GM18511 (cell line): Measurements from ENCODE around the gene PRDX5.
A peak's percentile ranks its signal among the peaks of the same experiment; 100 is the strongest.
"Not testable (repeated sequence)": the region's sequence is repeated elsewhere in the genome, so short reads cannot be mapped to it uniquely, and the experiment has no call there.

ENCODE experiments used
- ATAC-seq: cut with Tn5 transposase; IDR thresholded peaks from one replicate; pipeline ENCODE4 v1.9.1; 2021; ENCODE audit warnings: mild to moderate bottlenecking, moderate library complexity; ENCODE audit not compliant: unreplicated experiment

The PRDX5 gene

GRCh38 chr11:64323373-64323772 lies 5.5 kb downstream of the PRDX5 start:
- ATAC-seq, result no peak

- not testable (repeated sequence) for ATAC-seq
Measured at GRCh38 chr11:64323984-64324383, 6.1 kb downstream of the PRDX5 start.

GRCh38 chr11:64324692-64325469 lies 7.0 kb downstream of the PRDX5 start:
- ATAC-seq, result no peak

- ATAC-seq, result no peak
Measured at GRCh38 chr11:64327375-64327774, 9.5 kb downstream of the PRDX5 start.

- ATAC-seq, result no peak
Measured at GRCh38 chr11:64327993-64328392, 10.1 kb downstream of the PRDX5 start.

GRCh38 chr11:64330888-64331287 lies 13.0 kb downstream of the PRDX5 start:
- ATAC-seq, result no peak

- peak; percentile 59 for ATAC-seq
Measured at GRCh38 chr11:64331569-64332371, 13.8 kb downstream of the PRDX5 start.

GRCh38 chr11:64333556-64333955 lies 15.6 kb downstream of the PRDX5 start:
- ATAC-seq, result no peak

- ATAC-seq, result peak; percentile 81
Measured at GRCh38 chr11:64334764-64335735, 17.1 kb downstream of the PRDX5 start.

GRCh38 chr11:64337538-64338249 lies 19.8 kb downstream of the PRDX5 start:
- no peak for ATAC-seq

GRCh38 chr11:64338716-64339115 lies 20.8 kb downstream of the PRDX5 start:
- no peak for ATAC-seq

- no peak for ATAC-seq
Measured at GRCh38 chr11:64339286-64339685, 21.4 kb downstream of the PRDX5 start.

- peak; percentile 68 for ATAC-seq
Measured at GRCh38 chr11:64339754-64340408, 22.0 kb downstream of the PRDX5 start, which contains the start of gene CCDC88B. Gene CCDC88B (plus strand): TSS chr11:64340204. CDS start chr11:64340267, 63 bp downstream.

GRCh38 chr11:64340671-64341335 lies 22.9 kb downstream of the PRDX5 start:
- ATAC-seq, result peak; percentile 40

- no peak for ATAC-seq
Measured at GRCh38 chr11:64341429-64341828, 23.5 kb downstream of the PRDX5 start.

GRCh38 chr11:64341851-64342791 lies 24.2 kb downstream of the PRDX5 start:
- no peak for ATAC-seq

- ATAC-seq, result no peak
Measured at GRCh38 chr11:64342869-64343745, 25.2 kb downstream of the PRDX5 start.
